Activated effector memory CD4-positive, alpha-beta T cell treated with Interleukin-2 at 50 U/mL for 16 hours (primary cell): ENCODE data around the gene TXLNG.

ENCODE experiments used
- DNase-seq: peaks from one replicate; pipeline ENCODE4 v3.0.0-alpha.2; 2020

TXLNG gene

DNA sequence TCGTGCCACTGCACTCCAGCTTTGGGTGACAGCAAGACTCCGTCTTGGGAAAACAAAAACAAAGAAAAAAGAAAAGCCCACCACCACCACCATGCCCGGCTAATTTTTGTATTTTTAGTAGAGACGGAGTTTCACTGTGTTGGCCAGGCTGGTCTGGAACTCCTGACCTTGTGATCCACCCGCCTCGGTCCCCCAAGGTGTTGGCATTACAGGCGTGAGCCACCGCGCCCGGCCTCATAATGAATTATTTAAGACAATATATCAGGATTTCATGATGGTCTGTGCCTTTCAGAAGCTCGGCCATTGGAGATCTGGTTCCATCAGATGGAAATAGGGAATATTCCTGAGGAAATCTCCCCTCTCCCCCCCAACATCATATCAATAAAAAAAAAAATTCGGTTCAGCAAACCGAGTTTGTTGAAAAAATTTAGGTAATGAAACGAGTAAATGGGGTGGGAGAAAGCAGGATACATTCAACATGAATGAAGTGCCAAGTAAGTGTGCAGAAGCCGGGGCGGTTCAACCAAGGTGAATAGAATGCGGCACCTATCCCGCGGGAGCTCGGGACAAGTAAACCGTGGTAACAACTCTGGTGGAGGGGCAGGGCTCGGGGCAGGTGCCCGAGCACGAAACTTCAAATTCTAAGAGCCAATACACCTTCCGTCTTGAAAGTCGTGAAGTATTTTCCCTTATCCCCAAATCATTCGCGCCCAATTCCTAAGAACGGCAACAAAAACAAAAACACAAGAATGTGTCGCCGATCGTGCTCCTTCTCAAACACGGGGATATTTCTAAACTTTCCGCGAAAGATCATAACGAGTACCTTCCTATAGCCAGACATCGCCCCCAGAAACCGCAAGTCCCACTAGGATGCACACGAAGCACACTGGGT, 773 bp upstream of the TXLNG start:
- DNase-seq, result no peak

DNA sequence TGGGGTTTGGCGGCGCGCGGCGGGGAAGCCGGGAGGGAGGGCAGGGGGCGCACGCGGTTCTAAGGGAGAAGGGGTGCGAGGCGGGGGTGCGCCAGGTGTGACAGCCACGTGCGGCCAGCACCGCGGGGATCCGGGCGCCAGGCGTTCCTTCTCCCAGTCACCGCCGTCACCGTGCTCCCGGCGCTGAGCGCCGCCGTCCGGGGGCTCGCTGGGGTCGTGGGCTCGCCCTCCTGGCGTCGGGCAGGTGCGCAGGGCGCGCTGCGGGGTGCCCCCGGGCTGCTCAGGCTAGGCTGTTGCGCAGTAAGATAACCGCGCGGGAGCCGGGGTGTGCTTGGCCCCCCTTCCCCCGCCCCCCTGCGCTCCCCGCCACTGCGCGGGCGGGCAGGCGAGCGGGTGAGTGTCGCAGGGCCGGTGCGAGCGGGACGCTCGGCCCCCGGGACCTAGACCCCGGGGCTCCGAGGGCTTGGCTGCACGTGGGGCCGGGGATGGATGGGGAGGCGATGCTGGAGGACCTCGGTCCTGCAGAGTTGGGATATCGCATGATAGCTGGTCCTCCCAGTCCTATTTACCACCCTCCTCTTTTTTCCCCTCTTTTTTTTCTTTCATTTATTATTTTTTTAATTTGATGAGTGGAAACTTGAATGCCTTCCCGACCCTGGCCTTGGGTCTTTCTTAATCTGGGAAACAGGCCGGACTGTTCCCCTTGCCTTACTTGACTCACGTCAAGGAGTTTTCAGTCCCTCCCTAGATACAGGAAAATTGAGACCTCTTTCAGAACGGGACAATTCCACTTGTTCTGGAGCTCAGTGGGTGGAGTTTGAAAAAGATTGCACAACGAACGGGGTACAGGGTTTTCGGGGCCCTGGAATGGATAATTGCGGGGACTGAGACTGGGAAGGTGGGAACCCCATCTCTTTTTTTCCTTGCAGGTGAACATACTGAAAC, 797 bp downstream of the TXLNG start:
- DNase-seq, result peak; percentile 7

DNA sequence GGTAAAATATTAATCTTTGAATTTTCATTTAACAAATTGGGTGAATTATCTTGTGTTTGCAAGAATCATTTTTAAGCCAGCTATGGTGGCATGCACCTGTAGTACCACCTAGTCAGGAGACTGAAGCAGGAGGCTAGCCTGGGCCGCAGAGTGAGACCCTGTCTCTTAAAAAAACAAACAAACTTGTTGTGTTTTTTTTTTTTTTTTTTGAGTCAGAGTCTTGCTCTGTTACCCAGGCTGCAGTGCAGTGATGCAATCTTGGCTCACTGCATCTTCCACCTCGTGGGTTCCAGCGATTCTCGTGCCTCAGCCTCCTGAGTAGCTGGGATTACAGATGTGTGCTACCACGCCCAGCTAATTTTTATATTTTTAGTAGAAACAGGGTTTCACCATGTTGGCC, 2.2 kb downstream of the TXLNG start:
- no peak for DNase-seq

DNA sequence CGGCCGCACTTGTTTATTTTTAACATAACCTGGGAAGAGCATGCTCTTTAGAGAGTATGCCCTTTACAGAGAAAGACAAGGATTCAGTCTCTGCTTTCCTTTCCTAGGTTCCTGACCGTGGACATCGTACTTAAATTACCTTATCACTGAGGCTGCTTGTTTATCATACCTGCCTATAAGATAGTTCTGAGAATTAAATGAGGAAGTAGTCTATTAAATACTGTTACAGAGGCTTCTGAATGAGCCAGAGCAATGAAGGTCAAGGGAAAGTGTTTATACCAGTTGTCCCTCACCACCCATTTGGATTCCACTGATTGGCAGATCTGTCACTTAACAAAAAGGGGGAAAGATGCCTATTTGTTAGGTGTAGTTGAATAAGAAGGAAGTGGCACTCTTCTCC, 10.0 kb downstream of the TXLNG start:
- DNase-seq, result no peak

DNA sequence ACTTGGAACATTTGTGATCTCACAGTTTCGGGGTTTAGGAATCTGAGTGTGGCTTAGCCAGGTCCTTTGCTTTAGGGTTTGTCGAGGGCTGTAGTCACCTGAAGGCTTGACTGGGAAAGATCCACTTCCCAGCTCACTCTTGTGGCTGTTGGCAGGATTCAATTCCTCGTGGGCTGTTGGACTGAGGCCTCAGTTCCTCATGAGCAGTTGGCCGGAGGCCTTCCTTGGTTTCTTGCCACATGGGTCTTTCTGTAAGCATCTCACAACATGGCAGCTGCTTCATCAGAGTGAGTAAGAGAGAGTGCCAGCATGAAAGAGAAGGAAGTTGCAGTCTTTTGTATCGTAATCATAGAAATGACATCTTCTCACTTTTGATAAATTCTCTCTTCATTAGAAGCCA, 11.1 kb downstream of the TXLNG start:
- DNase-seq, result no peak

DNA sequence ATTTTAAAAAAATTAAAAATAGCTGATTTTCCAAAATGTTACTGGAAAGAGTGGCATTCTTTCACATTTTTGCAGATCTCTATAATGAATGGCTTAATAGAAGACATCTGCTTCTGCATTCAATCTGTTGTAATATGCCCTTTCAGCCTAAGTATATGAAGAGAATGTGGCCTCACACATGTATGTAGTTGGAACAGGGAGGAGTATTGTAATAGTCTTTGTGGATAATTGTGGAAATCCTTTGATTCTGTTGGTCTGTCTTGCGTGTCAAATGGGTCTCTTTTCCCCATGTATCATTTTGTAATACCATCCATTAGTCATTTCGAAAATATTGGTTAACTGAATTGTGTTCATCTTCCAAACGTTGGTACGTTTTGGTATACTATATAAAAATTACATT, 11.6 kb downstream of the TXLNG start:
- no peak for DNase-seq

DNA sequence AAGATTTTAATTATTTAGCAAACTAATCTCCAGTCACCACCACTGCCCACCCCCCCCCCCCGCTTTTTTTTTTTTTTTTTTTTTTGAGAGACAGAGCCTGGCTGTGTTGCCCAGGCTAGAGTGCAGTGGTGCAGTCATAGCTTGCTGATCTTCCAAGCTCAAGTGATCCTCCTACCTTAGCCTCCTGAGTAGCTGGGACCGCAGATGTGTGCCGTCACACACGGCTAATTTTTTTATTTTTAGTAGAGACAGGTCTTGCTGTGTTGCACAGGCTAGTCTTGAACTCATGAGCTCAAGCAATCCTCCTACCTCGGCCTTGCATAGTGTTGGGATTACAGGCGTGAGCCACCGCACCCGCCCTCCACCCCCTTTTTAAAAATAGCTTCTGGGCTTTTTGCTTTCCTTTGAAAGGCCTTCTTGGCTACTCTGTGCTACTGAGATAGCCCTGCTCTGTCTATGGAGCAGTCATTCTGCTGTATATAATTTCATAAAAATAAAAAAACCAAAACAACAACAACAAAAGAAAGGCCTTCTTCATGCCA, 18.7 kb downstream of the TXLNG start:
- DNase-seq, result no peak

DNA sequence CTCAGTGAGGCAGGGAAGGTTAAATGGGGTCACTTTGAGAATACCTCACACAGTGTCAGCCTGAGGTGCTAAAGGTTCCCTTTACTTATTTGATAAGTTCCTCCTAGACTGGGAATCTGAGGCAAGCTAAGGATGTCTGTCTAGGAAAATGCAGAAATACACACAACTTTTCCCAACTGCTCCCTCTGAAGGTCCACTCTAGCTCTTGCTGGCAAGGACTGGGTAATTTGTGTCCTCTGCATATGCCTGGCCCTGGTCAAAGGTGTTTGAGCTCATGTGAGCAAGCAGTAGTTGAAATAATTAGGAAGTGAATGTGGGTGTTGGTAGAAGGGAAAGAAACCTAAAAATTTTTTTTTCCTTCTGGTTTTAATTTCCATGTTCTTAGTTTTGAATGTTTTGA, 21.3 kb downstream of the TXLNG start:
- DNase-seq, result no peak

DNA sequence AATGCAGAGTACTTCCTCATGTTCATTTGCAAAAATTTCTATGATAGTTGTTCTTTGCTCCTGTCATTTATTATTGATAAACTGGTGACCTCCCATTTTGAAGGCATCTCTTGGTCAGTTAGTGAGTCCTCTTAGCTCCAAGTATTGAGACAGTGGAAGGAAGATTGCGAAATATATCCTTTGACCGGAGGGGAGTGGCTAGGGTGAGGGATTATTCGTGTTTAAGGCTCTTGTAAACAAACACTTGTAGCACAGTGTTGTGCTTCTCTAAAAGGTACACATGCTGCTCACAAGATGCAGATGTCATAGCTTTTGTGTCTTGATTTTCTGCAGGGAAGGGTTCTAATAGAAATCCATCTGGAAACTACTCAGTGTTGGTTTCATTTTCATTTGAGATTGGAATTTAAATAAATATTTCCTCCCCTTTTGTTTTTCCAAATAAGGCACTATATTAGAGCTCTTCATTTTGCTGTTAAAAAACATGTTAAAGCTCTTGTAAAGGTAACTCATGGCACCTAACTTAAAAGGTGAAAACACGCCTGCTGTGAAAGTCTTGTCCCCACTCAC, 21.8 kb downstream of the TXLNG start:
- DNase-seq, result no peak

DNA sequence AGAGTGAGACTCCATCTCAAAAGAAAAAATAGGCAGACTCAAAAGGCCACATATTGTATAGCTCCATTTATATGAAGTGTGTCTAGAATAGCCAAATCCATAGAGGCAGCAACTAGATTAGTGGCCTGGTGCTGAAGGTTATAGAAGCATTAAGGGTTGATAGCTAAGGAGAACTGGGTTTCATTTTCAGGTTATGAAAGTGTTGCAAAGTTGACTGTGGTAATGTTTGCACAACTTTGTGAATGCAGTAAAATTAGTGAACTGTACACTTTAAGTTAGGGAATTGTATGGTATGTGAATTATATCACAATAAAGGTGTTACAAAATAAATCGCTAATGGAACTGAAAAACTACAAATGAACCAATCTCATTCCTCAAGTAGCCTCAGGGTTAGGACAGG, 28.3 kb downstream of the TXLNG start:
- DNase-seq, result no peak

DNA sequence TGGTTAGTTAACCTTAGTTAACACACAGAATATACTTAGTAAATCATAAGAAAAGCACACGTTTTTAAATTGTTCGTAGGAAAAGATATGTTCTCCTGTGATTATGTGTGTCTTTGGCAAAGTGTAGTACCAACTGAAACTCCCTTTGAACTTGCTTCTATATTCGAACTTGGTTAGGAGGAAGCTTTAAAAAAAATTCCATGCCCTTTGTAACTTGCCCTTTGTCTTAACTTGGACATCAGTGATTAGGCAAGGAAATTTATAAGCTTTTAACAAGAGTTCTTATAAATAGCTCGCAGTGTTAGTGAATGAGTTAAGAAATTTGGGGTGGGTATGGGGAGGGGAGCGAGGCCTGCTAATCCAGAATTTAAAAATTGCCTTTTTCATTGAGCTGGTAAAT, 33.4 kb downstream of the TXLNG start:
- no peak for DNase-seq

DNA sequence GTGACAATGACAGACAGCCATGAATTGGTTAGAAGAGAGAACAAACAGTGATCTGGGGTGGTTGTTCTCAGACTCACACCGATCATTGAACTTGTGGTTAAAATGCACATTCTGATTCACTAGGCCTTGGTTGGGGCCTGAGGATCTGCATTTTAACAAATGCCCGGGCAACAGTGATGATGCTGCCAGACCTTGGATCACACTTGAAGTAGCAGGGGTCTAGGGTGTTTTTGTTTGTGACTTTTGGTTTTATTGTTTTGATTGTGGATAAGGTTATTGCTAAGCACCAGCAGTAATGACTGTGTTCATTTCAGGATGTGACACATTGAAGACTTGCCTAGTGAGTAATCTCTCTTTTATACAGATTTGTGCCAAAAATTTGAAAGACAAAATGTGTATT, 36.5 kb downstream of the TXLNG start:
- no peak for DNase-seq

DNA sequence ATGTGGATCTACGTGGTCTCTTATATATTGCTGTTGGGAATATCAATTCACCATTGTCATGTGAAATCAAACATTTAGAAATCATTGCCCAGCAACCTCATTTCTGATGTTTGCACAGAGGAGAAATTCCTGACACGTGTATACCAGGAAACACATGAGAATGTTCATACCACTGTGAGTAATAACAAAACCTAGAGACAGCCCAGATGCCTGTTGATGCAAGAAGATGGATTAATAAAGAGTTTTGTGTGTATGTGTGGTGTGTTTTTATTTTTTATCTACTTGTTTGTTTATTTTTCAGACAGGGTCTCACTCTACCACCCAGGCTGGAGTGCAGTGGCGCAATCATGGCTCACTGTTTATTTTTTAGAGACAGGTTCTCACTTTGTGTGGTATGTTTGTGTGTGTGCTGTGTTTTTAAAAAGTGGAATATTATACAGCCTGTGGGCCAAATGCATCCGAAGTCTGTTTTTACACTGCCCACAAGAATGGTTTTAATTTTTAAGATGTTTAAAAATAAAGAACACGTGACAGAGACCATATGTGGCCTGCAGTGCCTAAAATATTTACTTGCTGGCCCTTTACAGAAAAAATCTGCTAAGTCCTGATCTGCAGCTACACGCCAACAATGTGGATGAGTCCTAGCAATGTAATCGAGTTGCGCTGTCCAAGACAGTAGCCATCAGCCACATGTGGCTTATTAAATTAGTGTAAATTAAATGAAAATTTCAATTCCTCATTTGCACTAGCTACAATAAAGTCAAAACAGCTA, 39.2 kb downstream of the TXLNG start:
- no peak for DNase-seq

DNA sequence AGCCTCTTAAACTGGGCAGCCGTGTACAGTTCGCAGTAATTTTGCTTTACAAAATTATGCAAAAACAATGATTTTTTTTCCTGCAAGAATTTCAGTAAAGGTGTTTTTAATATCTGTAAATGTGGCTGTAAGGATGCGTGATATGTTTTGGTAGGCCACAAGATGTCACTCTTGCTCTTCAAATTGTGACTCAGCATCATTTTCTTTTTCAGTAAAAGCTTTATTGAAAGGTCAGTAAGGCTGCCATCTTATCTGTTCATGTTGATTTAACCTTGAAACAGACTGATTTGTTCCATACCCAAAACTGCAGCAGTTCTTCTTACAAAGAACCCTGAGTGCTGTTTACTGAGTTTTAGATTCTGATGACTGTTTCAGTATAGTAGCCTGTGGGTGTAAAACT, 39.9 kb downstream of the TXLNG start:
- DNase-seq, result no peak

DNA sequence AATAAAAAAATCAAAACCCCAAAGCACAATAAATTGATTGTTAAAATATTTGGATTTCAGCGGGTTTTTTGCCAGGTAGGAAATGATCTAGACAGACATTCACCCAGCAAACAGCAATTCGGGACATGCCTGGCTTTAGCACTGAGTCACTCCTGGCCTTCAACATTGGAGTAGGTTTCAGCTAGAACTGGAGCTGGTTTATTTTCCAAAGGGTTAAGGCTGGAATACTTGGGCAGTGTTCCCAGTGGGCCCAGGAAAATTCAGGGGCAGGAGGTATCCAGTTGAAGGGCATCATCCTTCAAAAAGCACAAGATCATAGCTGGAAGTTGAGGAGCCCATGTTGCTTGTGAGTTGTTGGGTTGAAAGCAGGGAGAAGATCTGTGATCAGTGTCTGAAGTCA, 41.0 kb downstream of the TXLNG start:
- no peak for DNase-seq

DNA sequence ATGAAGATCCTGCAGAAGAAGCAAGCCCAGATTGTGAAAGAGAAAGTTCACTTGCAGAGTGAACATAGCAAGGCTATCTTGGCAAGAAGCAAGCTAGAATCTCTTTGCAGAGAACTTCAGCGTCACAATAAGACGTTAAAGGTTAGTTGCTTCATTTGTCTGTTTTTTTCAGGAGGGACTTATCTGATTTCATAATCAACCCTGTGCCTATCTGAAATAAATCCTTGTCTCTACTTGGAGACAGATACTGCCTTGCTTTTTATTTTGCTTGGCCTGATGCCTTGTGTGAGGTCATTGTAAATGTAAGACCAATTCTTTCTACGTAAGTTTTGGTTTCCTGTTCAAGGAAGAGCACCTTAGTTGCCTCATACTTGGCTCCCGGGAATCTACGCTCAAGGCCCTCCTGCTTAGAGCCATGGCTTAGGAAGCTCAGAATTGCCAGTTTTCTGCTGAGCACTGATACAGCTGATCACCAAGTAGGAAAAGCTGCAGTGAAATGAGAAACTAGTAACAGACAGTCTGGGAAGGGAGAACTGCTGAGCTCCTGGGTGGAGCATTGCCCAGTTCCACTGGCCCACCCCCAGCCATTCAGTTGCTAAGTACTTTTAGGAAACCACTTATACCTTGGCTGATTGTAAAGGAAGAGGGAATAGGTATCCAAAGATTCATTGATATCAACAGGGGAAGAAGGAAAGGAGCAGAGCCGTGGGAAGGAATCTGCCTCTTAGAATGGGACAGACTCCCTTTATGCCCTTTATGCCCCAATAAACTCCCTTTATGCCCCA, 42.0 kb downstream of the TXLNG start:
- no peak for DNase-seq

DNA sequence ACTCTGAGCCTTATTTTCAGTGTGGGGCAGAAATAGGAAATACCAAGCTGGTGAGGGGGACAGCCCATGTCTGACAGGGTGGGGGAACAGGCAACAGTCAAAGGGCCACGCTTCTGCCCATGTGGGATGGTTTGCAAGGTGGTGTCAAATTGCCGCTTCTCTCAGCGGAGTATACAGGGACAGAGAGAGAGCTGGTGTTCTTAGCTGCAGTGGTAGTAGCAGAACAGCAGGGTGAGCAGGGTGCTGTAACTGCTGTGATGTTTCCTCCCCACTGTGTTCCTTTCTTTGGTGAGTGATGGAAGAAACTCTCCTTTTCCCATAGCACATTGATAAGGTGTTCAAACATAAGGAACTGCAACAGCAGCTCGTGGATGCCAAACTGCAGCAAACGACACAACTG, 46.0 kb downstream of the TXLNG start:
- no peak for DNase-seq

DNA sequence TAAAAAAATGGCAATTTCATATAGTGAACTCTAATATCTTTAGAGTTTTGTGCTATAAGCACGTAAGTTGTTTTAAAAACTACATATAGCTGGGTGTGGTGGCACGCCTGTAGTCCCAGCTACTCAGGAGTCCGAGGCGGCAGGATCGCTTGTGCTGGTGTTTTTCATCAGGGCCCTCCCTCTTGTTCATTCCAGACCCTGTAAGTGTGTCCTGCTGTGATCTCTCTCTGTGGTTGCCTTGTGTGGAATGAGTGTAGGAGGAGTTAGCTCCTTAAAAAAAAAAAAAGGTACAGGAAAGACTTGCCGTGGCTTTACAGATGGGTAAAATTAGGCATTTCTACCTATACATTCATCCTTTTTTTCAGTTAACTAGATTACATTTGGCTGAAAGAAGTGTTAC, 48.5 kb downstream of the TXLNG start:
- no peak for DNase-seq

DNA sequence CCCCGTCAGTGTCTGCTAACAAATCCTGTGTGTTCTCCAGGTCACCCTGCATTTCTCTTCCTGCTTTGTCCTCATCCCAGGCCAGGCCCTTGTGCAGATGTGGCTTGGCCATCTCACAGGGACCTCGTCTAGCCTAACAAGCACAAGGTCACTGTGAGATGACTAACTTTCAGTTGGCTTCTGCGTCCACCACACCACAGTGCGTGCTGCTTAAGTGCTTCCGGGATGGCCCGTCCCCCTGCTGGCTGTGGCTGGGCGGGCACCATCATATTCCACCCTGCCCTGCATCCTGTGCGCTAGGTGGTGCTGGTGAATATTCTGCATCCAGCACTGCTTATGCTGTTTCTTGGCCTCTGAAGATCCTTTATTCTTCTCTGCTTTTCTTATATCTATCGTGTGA, 50.1 kb downstream of the TXLNG start:
- DNase-seq, result no peak

DNA sequence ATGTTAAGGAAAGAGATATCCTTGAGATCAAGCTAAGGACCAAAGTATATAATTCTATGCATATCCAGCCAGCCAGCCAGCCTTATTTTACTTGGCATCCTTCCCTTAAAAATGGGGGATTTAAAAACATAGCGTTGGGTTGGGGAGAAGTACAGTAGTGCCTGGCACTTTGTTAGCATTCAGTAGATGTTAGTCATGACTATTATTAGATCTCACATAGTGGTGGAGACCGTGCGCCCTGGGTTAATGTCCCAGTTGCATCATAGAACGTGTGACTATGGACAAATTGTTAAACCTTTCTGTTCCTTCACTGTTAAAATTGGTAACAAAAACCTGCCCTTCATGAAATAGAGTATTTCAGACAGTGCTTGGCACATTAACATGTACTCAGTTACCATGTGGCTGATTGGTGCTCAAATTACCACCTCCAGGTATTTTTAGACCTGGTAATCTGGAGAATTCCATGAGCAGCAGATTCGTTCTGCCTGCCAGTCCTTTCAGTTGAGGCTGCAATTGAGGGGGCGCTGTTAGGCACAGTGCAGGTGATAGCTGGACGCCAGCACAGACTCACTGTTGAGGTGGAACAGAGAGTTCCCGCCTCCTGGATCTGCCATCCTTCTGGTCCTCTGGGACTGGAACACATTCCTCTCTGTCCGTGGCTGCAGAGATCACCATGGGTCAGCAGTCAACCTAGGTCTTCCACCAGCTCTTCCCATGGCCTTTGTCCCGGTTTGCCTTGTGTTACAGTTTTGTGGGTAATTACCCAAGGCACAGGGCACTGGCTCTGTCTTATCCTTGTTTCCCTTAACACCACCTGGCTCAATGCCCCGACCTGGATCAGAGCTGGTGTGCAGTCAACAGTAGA, 52.2 kb downstream of the TXLNG start:
- DNase-seq, result no peak
